H9 (cell line): Measurements from ENCODE around the gene WNT10A. TPM values are rescaled to one million over a fixed set of nuclear protein-coding genes. Genes with fewer than 3 reads are reported as not detected.

ENCODE experiments used
- DNase-seq: peaks from one replicate; pipeline ENCODE4 v3.0.0-alpha.2; 2017
- H2AFZ ChIP-seq: one replicate; pipeline ENCODE4 v1.6.1; 2013; ENCODE audit warnings: mild to moderate bottlenecking, low read length, control low read depth, moderate library complexity
- H2AK5ac ChIP-seq: 2 replicates; pipeline ENCODE4 v1.6.1; 2013; ENCODE audit warnings: low read length, control low read depth, mixed read lengths; ENCODE audit not compliant: insufficient read length
- H2BK120ac ChIP-seq: one replicate; pipeline ENCODE4 v1.6.1; 2013; ENCODE audit warnings: low read depth, mild to moderate bottlenecking, low read length, control low read depth, inconsistent platforms; ENCODE audit not compliant: poor library complexity, severe bottlenecking
- H2BK12ac ChIP-seq: 2 replicates; pipeline ENCODE4 v1.6.1; 2013; ENCODE audit warnings: low read length, control low read depth, mixed read lengths, low read depth; ENCODE audit not compliant: insufficient read length
- H2BK15ac ChIP-seq: 2 replicates; pipeline ENCODE4 v1.6.1; 2013; ENCODE audit warnings: low read depth, low read length, control low read depth
- H2BK20ac ChIP-seq: one replicate; pipeline ENCODE4 v1.6.1; 2013; ENCODE audit warnings: low read depth, mild to moderate bottlenecking, low read length, control low read depth, inconsistent platforms; ENCODE audit not compliant: poor library complexity, severe bottlenecking
- H2BK5ac ChIP-seq: 2 replicates; pipeline ENCODE4 v1.6.1; 2013; ENCODE audit warnings: low read length, control low read depth, mixed read lengths; ENCODE audit not compliant: insufficient read length
- H3K14ac ChIP-seq: 2 replicates; pipeline ENCODE4 v1.6.1; 2013; ENCODE audit warnings: low read length, control low read depth; ENCODE audit not compliant: insufficient read depth
- H3K18ac ChIP-seq: 2 replicates; pipeline ENCODE4 v1.6.1; 2013; ENCODE audit warnings: low read depth, mild to moderate bottlenecking, mixed read lengths, low read length, control low read depth; ENCODE audit not compliant: insufficient read length
- H3K23ac ChIP-seq: 2 replicates; pipeline ENCODE4 v1.6.1; 2013; ENCODE audit warnings: low read length, control low read depth, mixed read lengths, low read depth; ENCODE audit not compliant: insufficient read length
- H3K23me2 ChIP-seq: 2 replicates; pipeline ENCODE4 v1.6.1; 2013; ENCODE audit warnings: low read depth, mild to moderate bottlenecking, mixed read lengths, low read length, control low read depth; ENCODE audit not compliant: insufficient read length, poor library complexity, severe bottlenecking
- H3K27ac ChIP-seq: 2 replicates; pipeline ENCODE4 v1.5.1; 2013; ENCODE audit warnings: low read length, control low read depth, mixed read lengths, low read depth; ENCODE audit not compliant: insufficient read length
- H3K27me3 ChIP-seq: 2 replicates; pipeline ENCODE4 v1.6.1; 2013; ENCODE audit warnings: low read length, control low read depth, inconsistent platforms; ENCODE audit not compliant: insufficient read depth
- H3K4ac ChIP-seq: 2 replicates; pipeline ENCODE4 v1.6.1; 2013; ENCODE audit warnings: low read depth, mild to moderate bottlenecking, control low read depth, inconsistent platforms, low read length, moderate library complexity
- H3K4me1 ChIP-seq: 2 replicates; pipeline ENCODE4 v1.6.1; 2013; ENCODE audit warnings: low read length, control low read depth, inconsistent platforms; ENCODE audit not compliant: insufficient read depth
- H3K4me2 ChIP-seq: 2 replicates; pipeline ENCODE4 v1.6.1; 2013; ENCODE audit warnings: low read length, control low read depth, mixed read lengths; ENCODE audit not compliant: insufficient read length, insufficient read depth
- H3K56ac ChIP-seq: 2 replicates; pipeline ENCODE4 v1.6.1; 2013; ENCODE audit warnings: low read depth, mild to moderate bottlenecking, mixed read lengths, low read length, control low read depth; ENCODE audit not compliant: insufficient read length
- H3K79me1 ChIP-seq: 2 replicates; pipeline ENCODE4 v1.6.1; 2013; ENCODE audit warnings: low read depth, mild to moderate bottlenecking, moderate library complexity, low read length, control low read depth, inconsistent platforms; ENCODE audit not compliant: insufficient read depth, poor library complexity, severe bottlenecking
- H3K79me2 ChIP-seq: 2 replicates; pipeline ENCODE4 v1.6.1; 2013; ENCODE audit warnings: low read length, control low read depth, inconsistent platforms; ENCODE audit not compliant: insufficient read depth
- H3K9ac ChIP-seq: 2 replicates; pipeline ENCODE4 v1.6.1; 2013; ENCODE audit warnings: low read length, control low read depth, mixed read lengths; ENCODE audit not compliant: insufficient read length; ENCODE audit errors: extremely low read depth
- H3K9me3 ChIP-seq: one replicate; pipeline ENCODE4 v1.6.1; 2013; ENCODE audit warnings: low read depth, low read length, inconsistent platforms; ENCODE audit not compliant: control insufficient read depth
- H3T11ph ChIP-seq: one replicate; pipeline ENCODE4 v1.6.1; 2013; ENCODE audit warnings: mild to moderate bottlenecking, low read length, control low read depth, inconsistent platforms
- H4K20me1 ChIP-seq: one replicate; pipeline ENCODE4 v1.6.1; 2013; ENCODE audit not compliant: control insufficient read depth, insufficient read length, insufficient read depth
- H4K5ac ChIP-seq: 2 replicates; pipeline ENCODE4 v1.6.1; 2013; ENCODE audit warnings: low read depth, mild to moderate bottlenecking, mixed read lengths, low read length, control low read depth; ENCODE audit not compliant: insufficient read length
- H4K8ac ChIP-seq: replicated peaks from 2 replicates; pipeline ENCODE4 v1.6.1; 2013; ENCODE audit warnings: low read length, control low read depth, mixed read lengths, low read depth; ENCODE audit not compliant: insufficient read length
- H4K91ac ChIP-seq: 2 replicates; pipeline ENCODE4 v1.6.1; 2013; ENCODE audit warnings: low read depth, mild to moderate bottlenecking, moderate library complexity, mixed read lengths, low read length, control low read depth; ENCODE audit not compliant: insufficient read length
- H3K27ac Mint-ChIP-seq, 3 experiments: 2 replicates in 2 of 3; 3 replicates in 1 of 3; pipeline ENCODE4 v1.8.0; 2020 to 2021; ENCODE audit warnings: mixed read lengths in 3 of 3, mild to moderate bottlenecking in 1 of 3, moderate library complexity in 1 of 3
- H3K27me3 Mint-ChIP-seq: 2 replicates; pipeline ENCODE4 v1.8.0; 2021; ENCODE audit warnings: low read depth, mild to moderate bottlenecking, moderate library complexity, mixed read lengths
- H3K36me3 Mint-ChIP-seq, 3 experiments: 2 replicates in 2 of 3; 3 replicates in 1 of 3; pipeline ENCODE4 v1.8.0; 2020 to 2021; ENCODE audit warnings: low read depth in 3 of 3, mixed read lengths in 3 of 3; ENCODE audit not compliant: insufficient read depth in 1 of 3
- H3K4me1 Mint-ChIP-seq, 2 experiments: 2 replicates each; pipeline ENCODE4 v1.8.0; 2020; ENCODE audit warnings: mixed read lengths in 2 of 2
- H3K4me3 Mint-ChIP-seq, 2 experiments: 2 replicates in 1 of 2; 3 replicates in 1 of 2; pipeline ENCODE4 v1.8.0; 2020 to 2021; ENCODE audit warnings: mild to moderate bottlenecking in 2 of 2, mixed read lengths in 2 of 2, moderate library complexity in 1 of 2
- H3K9me3 Mint-ChIP-seq, 2 experiments: 2 replicates in 1 of 2; 3 replicates in 1 of 2; pipeline ENCODE4 v1.8.0; 2020; ENCODE audit warnings: mild to moderate bottlenecking in 2 of 2, mixed read lengths in 2 of 2, moderate library complexity in 1 of 2
- CTCF ChIP-seq: fragments of 200-600 bp; sonication (generic); conservative IDR thresholded peaks from 3 replicates; pipeline ENCODE4 v1.8.0; 2021; ENCODE audit warnings: antibody characterized with exemption, mild to moderate bottlenecking
- WGBS: extraction: QIAGEN DNeasy Blood & Tissue Kit; methylation state at CpG from one replicate; pipeline ENCODE4 v1.1.7; 2013; ENCODE audit warnings: missing lambda C conversion rate, low lambda C conversion rate, mixed read lengths; ENCODE audit not compliant: insufficient read length; ENCODE audit errors: extremely low coverage; 5-methylcytosine and 5-hydroxymethylcytosine counted together
- total RNA-seq: library from RNA; stranded (reverse); gene quantifications from 2 replicates; pipeline ENCODE4 v1.2.1, GENCODE V29; 2021

Gene WNT10A
- total RNA-seq, 1 experiment from 2014 or later, result not detected

DNA sequence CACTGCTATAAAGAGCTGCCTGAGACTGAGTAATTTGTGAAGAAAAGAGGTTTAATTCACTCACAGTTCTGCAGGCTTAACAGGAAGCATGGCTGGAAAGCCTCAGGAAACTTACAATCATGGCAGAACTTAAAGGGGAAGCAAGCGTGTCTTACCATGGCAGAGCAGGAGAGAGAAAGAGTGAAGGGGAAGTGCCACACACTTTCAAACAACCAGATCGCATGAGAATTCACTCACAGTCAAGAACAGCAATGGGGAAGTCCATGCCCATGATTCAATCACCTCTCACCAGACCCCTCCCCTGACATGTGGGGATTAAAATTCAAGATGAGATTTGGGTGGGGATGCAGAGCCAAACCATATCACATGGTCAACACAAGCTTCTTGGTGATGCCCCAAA, 44.1 kb downstream of the WNT10A start:
- no peak overlapping the region for H3K4me2 ChIP-seq
- no peak overlapping the region for H3K4me3 Mint-ChIP-seq
- no peaks in the 10 kb centered on the region for H4K20me1 ChIP-seq
- no CpG with 5 or more reads among the region's 2 CpGs for WGBS
- H2BK12ac ChIP-seq, result no peak overlapping the region
- H3K27me3 Mint-ChIP-seq, result peaks cover 16% of the 10 kb centered on the region
- H3T11ph ChIP-seq, result no peak overlapping the region
- H3K27ac Mint-ChIP-seq, result no peak overlapping the region
- H4K5ac ChIP-seq, result no peak overlapping the region
- H2BK15ac ChIP-seq, result no peak overlapping the region
- H3K23ac ChIP-seq, result no peak overlapping the region
- no peak overlapping the region for H3K27ac ChIP-seq
- DNase-seq, result no peak
- H3K27me3 ChIP-seq, result no peaks in the 10 kb centered on the region
- H3K23me2 ChIP-seq, result no peaks in the 10 kb centered on the region
- no peak overlapping the region for H2AK5ac ChIP-seq
- H2AFZ ChIP-seq, result no peak overlapping the region
- H3K4me1 ChIP-seq, result no peaks in the 10 kb centered on the region
- no peak overlapping the region for H3K56ac ChIP-seq
- H4K91ac ChIP-seq, result no peak overlapping the region
- H3K79me1 ChIP-seq, result no peaks in the 10 kb centered on the region
- no peak for TF ChIP-seq CTCF
- H3K4me1 Mint-ChIP-seq, result no peaks in the 10 kb centered on the region
- no peak overlapping the region for H3K18ac ChIP-seq
- no peak overlapping the region for H2BK20ac ChIP-seq
- H3K9me3 ChIP-seq, result no peaks in the 10 kb centered on the region
- no peak overlapping the region for H3K14ac ChIP-seq
- no peak overlapping the region for H2BK5ac ChIP-seq
- no peak overlapping the region for H2BK120ac ChIP-seq
- no peak overlapping the region for H3K4ac ChIP-seq
- no peaks in the 10 kb centered on the region for H3K79me2 ChIP-seq
- H3K9me3 Mint-ChIP-seq, result peaks cover 31 to 38% of the 10 kb centered on the region in 2 experiments
- H3K36me3 Mint-ChIP-seq, result peaks cover 18 to 25% (median 23%) of the 10 kb centered on the region in 3 experiments
- no peak overlapping the region for H3K9ac ChIP-seq
- no peak overlapping the region for H4K8ac ChIP-seq
